ENCODE measurements around the gene S100A7.
"Not testable (repeated sequence)": the region's sequence is repeated elsewhere in the genome, so short reads cannot be mapped to it uniquely, and the experiment has no call there.

Gene S100A7

GRCh38 chr1:153459655-153460054 is 796 bp downstream of the S100A7 start:
- TF ChIP-seq, protein P1, sequence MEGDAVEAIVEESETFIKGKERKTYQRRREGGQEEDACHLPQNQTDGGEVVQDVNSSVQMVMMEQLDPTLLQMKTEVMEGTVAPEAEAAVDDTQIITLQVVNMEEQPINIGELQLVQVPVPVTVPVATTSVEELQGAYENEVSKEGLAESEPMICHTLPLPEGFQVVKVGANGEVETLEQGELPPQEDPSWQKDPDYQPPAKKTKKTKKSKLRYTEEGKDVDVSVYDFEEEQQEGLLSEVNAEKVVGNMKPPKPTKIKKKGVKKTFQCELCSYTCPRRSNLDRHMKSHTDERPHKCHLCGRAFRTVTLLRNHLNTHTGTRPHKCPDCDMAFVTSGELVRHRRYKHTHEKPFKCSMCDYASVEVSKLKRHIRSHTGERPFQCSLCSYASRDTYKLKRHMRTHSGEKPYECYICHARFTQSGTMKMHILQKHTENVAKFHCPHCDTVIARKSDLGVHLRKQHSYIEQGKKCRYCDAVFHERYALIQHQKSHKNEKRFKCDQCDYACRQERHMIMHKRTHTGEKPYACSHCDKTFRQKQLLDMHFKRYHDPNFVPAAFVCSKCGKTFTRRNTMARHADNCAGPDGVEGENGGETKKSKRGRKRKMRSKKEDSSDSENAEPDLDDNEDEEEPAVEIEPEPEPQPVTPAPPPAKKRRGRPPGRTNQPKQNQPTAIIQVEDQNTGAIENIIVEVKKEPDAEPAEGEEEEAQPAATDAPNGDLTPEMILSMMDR (IDR thresholded peaks at IDR 0.05; ENCODE audit: low read depth, low read length, poor library complexity, severe bottlenecking): no peak
- no peak for TF ChIP-seq EZH2phosphoT487 (IDR thresholded peaks at IDR 0.05; ENCODE audit: borderline replicate concordance, low read length)
- Histone ChIP-seq H3K27me3 (ENCODE audit: control insufficient read depth, low read length) (no peaks in the 10 kb centered on the region), H3K36me3 (ENCODE audit: control insufficient read depth, low read length) (no peaks in the 10 kb centered on the region), H3K4me2 (ENCODE audit: low read length) (no peak overlapping the region), H3K27ac (ENCODE audit: low read depth, low read length) (no peak overlapping the region), H3K4me3 (ENCODE audit: low read length) (no peak overlapping the region), H3F3A (ENCODE audit: control insufficient read depth, insufficient read depth) (no peaks in the 10 kb centered on the region), H3K9me3 (ENCODE audit: control insufficient read depth, insufficient read depth, low read length) (no peaks in the 10 kb centered on the region), H3K79me2 (ENCODE audit: control insufficient read depth, low read length) (no peaks in the 10 kb centered on the region), H3K4me1 (ENCODE audit: control insufficient read depth, low read length) (no peaks in the 10 kb centered on the region), H4K20me1 (ENCODE audit: control insufficient read depth, insufficient read depth, low read depth, low read length) (no peaks in the 10 kb centered on the region), H3K9me2 (replicated peaks; ENCODE audit: control insufficient read depth, low read length) (no peaks in the 10 kb centered on the region)

GRCh38 chr1:153456396-153456795 is 4.1 kb downstream of the S100A7 start:
- no peak for TF ChIP-seq EZH2phosphoT487 (IDR thresholded peaks at IDR 0.05; ENCODE audit: borderline replicate concordance, low read length)
- TF ChIP-seq, protein P1 (IDR thresholded peaks at IDR 0.05; ENCODE audit: low read depth, low read length, poor library complexity, severe bottlenecking): no peak
- no peaks in the 10 kb centered on the region for H3K36me3 ChIP-seq (ENCODE audit: control insufficient read depth, low read length)
- no peaks in the 10 kb centered on the region for H3K9me3 ChIP-seq (ENCODE audit: control insufficient read depth, insufficient read depth, low read length)
- H3K4me3 ChIP-seq (ENCODE audit: low read length): no peak overlapping the region
- no peaks in the 10 kb centered on the region for H3K4me1 ChIP-seq (ENCODE audit: control insufficient read depth, low read length)
- H4K20me1 ChIP-seq (ENCODE audit: control insufficient read depth, insufficient read depth, low read depth, low read length): no peaks in the 10 kb centered on the region
- H3K27ac ChIP-seq (ENCODE audit: low read depth, low read length): no peak overlapping the region
- no peak overlapping the region for H3K4me2 ChIP-seq (ENCODE audit: low read length)
- no peaks in the 10 kb centered on the region for H3K27me3 ChIP-seq (ENCODE audit: control insufficient read depth, low read length)
- no peaks in the 10 kb centered on the region for H3K9me2 ChIP-seq (replicated peaks; ENCODE audit: control insufficient read depth, low read length)
- H3F3A ChIP-seq (ENCODE audit: control insufficient read depth, insufficient read depth): no peaks in the 10 kb centered on the region
- H3K79me2 ChIP-seq (ENCODE audit: control insufficient read depth, low read length): no peaks in the 10 kb centered on the region

DNA sequence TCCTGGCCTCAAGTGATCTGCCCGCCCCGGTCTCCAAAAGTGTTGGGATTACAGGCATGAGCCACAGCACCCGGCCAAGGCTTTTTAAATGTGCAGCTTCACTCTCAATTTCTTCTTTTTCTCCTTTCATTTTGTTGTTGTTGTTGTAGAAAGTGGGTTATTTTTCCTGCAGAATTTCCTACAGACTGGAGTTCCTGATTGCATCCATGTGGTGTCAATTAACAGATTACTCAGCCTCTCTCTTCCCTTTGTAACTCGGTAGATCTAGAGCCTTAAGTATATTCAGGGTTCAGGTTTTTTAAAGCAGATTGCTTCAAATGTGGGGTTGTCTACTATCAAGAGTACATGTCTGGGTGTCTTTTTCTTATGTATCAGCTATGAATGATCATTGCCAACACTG is 11.6 kb downstream of the S100A7 start:
- H3K36me3 ChIP-seq (ENCODE audit: control insufficient read depth, low read length); H3K4me3 ChIP-seq (ENCODE audit: low read length); H3K27me3 ChIP-seq (ENCODE audit: control insufficient read depth, low read length); H3K27ac ChIP-seq (ENCODE audit: low read depth, low read length); H3K79me2 ChIP-seq (ENCODE audit: control insufficient read depth, low read length); H4K20me1 ChIP-seq (ENCODE audit: control insufficient read depth, insufficient read depth, low read depth, low read length); H3F3A ChIP-seq (ENCODE audit: control insufficient read depth, insufficient read depth); H3K4me2 ChIP-seq (ENCODE audit: low read length); H3K9me2 ChIP-seq (replicated peaks; ENCODE audit: control insufficient read depth, low read length); H3K4me1 ChIP-seq (ENCODE audit: control insufficient read depth, low read length); H3K9me3 ChIP-seq (ENCODE audit: control insufficient read depth, insufficient read depth, low read length): not testable (repeated sequence)

- no peaks in the 10 kb centered on the region for H3K9me2 ChIP-seq (replicated peaks; ENCODE audit: control insufficient read depth, low read length)
- no peak overlapping the region for H3K4me2 ChIP-seq (ENCODE audit: low read length)
- H3K27me3 ChIP-seq (ENCODE audit: control insufficient read depth, low read length): no peaks in the 10 kb centered on the region; the same call in 1 of the 2 replicates
- no peaks in the 10 kb centered on the region for H3F3A ChIP-seq (ENCODE audit: control insufficient read depth, insufficient read depth)
- no peak overlapping the region for H3K27ac ChIP-seq (ENCODE audit: low read depth, low read length)
- no peaks in the 10 kb centered on the region for H3K4me1 ChIP-seq (ENCODE audit: control insufficient read depth, low read length)
- H3K4me3 ChIP-seq (ENCODE audit: low read length): no peak overlapping the region
- TF ChIP-seq, protein P1 (IDR thresholded peaks at IDR 0.05; ENCODE audit: low read depth, low read length, poor library complexity, severe bottlenecking): no peak
- TF ChIP-seq EZH2phosphoT487 (IDR thresholded peaks at IDR 0.05; ENCODE audit: borderline replicate concordance, low read length): no peak
- H3K79me2 ChIP-seq (ENCODE audit: control insufficient read depth, low read length): no peaks in the 10 kb centered on the region
- no peaks in the 10 kb centered on the region for H3K36me3 ChIP-seq (ENCODE audit: control insufficient read depth, low read length)
- no peaks in the 10 kb centered on the region for H3K9me3 ChIP-seq (ENCODE audit: control insufficient read depth, insufficient read depth, low read length)
- H4K20me1 ChIP-seq (ENCODE audit: control insufficient read depth, insufficient read depth, low read depth, low read length): no peaks in the 10 kb centered on the region
Observed at GRCh38 chr1:153447498-153448170, 12.8 kb downstream of the S100A7 start.

Measured in DOHH2 (cell line).